Measurements from ENCODE around the gene RMND1. TPM values are rescaled to one million over a fixed set of nuclear protein-coding genes. Genes with fewer than 3 reads are reported as not detected.
A peak's percentile ranks its signal among the peaks of the same experiment; 100 is the strongest.

The RMND1 gene
- total and polyA plus RNA-seq, 2 of the 13 experiments (the other 11 are each of a cell fraction or from before 2014, with no cell fraction given) = 34.0 to 72.5 TPM

- FAIRE-seq = no peak
- intact Hi-C loops (cut with micrococcal nuclease; ENCODE audit: unreplicated experiment) (no loop called here), in situ Hi-C loops (cut with HindIII; ENCODE audit: extremely low pct_ligation_motif_present, low pct_unique_long_range_greater_than_20kb) (no loop called here)
- Histone ChIP-seq H3K4me3 (replicated peaks in 1 of 3; ENCODE audit: insufficient read depth in 1 of 3, low read depth in 2 of 3, low read length in 3 of 3) (no peak overlapping the region), H4K20me1 (ENCODE audit: insufficient read depth, low read length) (no peaks in the 10 kb centered on the region; the same call in 1 of the 2 replicates), H3K27me3 (ENCODE audit: control insufficient read depth in 1 of 2, insufficient read depth in 2 of 2, low read length in 2 of 2) (no peaks in the 10 kb centered on the region), H3K4me2 (ENCODE audit: low read depth, low read length) (no peak overlapping the region), H3K9me3 (ENCODE audit: low read length) (no peaks in the 10 kb centered on the region), H3K36me3 (replicated peaks in 1 of 2; ENCODE audit: control insufficient read depth in 1 of 2, insufficient read depth in 2 of 2, low read length in 2 of 2) (peaks cover 7 to 20% of the 10 kb centered on the region in 2 experiments), H3K9ac (ENCODE audit: insufficient read depth, low read depth, low read length) (no peak overlapping the region), H3K27ac (ENCODE audit: extremely low read length, insufficient read depth, low read length) (peak overlapping the region; percentile 1), H2AFZ (ENCODE audit: low read length) (no peak overlapping the region), H3K4me1 (ENCODE audit: insufficient read depth, low read length) (peaks cover 15% of the 10 kb centered on the region), H3K79me2 (ENCODE audit: insufficient read depth, low read length) (peaks cover 54% of the 10 kb centered on the region)
- CTCF ChIA-PET (ENCODE audit: low intra/inter-chr PET ratio, low total read pairs) = no interaction called here
- POLR2A ChIA-PET = no interaction called here
- BruUV-seq (replicated peaks) = no TSS peak
- no peak for ATAC-seq
- whole genome bisulfite sequencing (ENCODE audit: low lambda C conversion rate) = 95% methylated on average over 1 of the region's 1 CpG
- no peak for DNase-seq (ENCODE audit: low spot score)
- TF ChIP-seq SMAD9 (CRISPR knock-in tag; IDR thresholded peaks at IDR 0.05) = no peak
- TF ChIP-seq ARID3A (IDR thresholded peaks at IDR 0.05; ENCODE audit: low read depth, low read length) = peak; percentile 48; the same call in 1 of the 2 replicates
- peak; percentile 75 for TF ChIP-seq RBM22 (optimal IDR thresholded peaks at IDR 0.05; ENCODE audit: low read length)
- no peak for TF ChIP-seq MYC (CRISPR knock-in tag; IDR thresholded peaks at IDR 0.05; ENCODE audit: borderline replicate concordance)
- TF ChIP-seq CENPT (CRISPR knock-in tag; IDR thresholded peaks at IDR 0.05; ENCODE audit: low read depth) = no peak
- TF ChIP-seq ZNF629 (CRISPR knock-in tag; conservative IDR thresholded peaks at IDR 0.05) = no peak
- TF ChIP-seq ZNF460 (CRISPR knock-in tag; IDR thresholded peaks at IDR 0.05; ENCODE audit: borderline replicate concordance) = no peak
- TF ChIP-seq MED1 (CRISPR knock-in tag; IDR thresholded peaks at IDR 0.05) = no peak
- no peak for TF ChIP-seq USF2 (IDR thresholded peaks at IDR 0.05; ENCODE audit: low read depth, low read length)
- no peak for TF ChIP-seq USF2 (CRISPR knock-in tag; IDR thresholded peaks at IDR 0.05; ENCODE audit: borderline replicate concordance)
- no peak for TF ChIP-seq FOXA1 (IDR thresholded peaks at IDR 0.05)
- no peak for TF ChIP-seq FOXA1 (CRISPR knock-in tag; IDR thresholded peaks at IDR 0.05)
- TF ChIP-seq SNAPC5 (CRISPR knock-in tag; IDR thresholded peaks at IDR 0.05; ENCODE audit: borderline replicate concordance) = no peak
- no peak for TF ChIP-seq ZNF546 (CRISPR knock-in tag; conservative IDR thresholded peaks at IDR 0.05)
- TF ChIP-seq ZNF282 (IDR thresholded peaks at IDR 0.05; ENCODE audit: partially characterized antibody) = no peak
- no peak for TF ChIP-seq ZSCAN31 (CRISPR knock-in tag; IDR thresholded peaks at IDR 0.05; ENCODE audit: low read depth)
- TF ChIP-seq RBFOX2 (IDR thresholded peaks at IDR 0.05; ENCODE audit: low read depth, low read length) = no peak
- no peak for TF ChIP-seq ELF1 (CRISPR knock-in tag; IDR thresholded peaks at IDR 0.05)
- TF ChIP-seq ZNF124 (CRISPR knock-in tag; IDR thresholded peaks at IDR 0.05) = no peak
- no peak for TF ChIP-seq ZNF34 (CRISPR knock-in tag; IDR thresholded peaks at IDR 0.05; ENCODE audit: borderline replicate concordance)
- TF ChIP-seq SRSF9 (IDR thresholded peaks at IDR 0.05; ENCODE audit: borderline replicate concordance, insufficient read depth, low read depth, low read length, poor library complexity, severe bottlenecking) = no peak
- no peak for TF ChIP-seq SP4 (CRISPR knock-in tag; IDR thresholded peaks at IDR 0.05)
Observed at GRCh38 chr6:151402228-151402627, 49.7 kb downstream of the RMND1 start.

Data from HepG2 (cell line).